H1 (cell line): ENCODE measurements around the gene GH2.

Source experiments
- CBX5 ChIP-seq: fragments of 300-800, 300-1000 bp; sonication (generic); IDR thresholded peaks from 2 replicates; pipeline ENCODE4 v1.7.1; 2016; ENCODE audit warnings: antibody characterized with exemption, low read length, low read depth
- JUN ChIP-seq: IDR thresholded peaks from 2 replicates; pipeline ENCODE4 v1.6.1; 2011; ENCODE audit warnings: low read depth, mild to moderate bottlenecking, improper control_type of control experiment, low read length
- TAF1 ChIP-seq: IDR thresholded peaks from 2 replicates; pipeline ENCODE4 v1.6.1; 2011; ENCODE audit warnings: mild to moderate bottlenecking, low read depth, low read length
- TAF7 ChIP-seq: optimal IDR thresholded peaks from 2 replicates; pipeline ENCODE3; 2011; ENCODE audit warnings: low read depth, mild to moderate bottlenecking, inconsistent platforms, low read length, moderate library complexity, borderline replicate concordance
- TF ChIP-seq, protein P1 (sequence below), 3 experiments: IDR thresholded peaks; 1 replicate in 2 of 3; 2 replicates in 1 of 3; pipeline versions ENCODE4 v1.5.1 to v1.6.1; 2011; ENCODE audit warnings: low read length in 3 of 3, mild to moderate bottlenecking in 3 of 3, inconsistent platforms in 2 of 3, low read depth in 1 of 3, moderate library complexity in 1 of 3; ENCODE audit not compliant: insufficient read depth in 1 of 3; ENCODE audit errors: control extremely low read depth in 1 of 3
- TF ChIP-seq, protein P2 (sequence below): IDR thresholded peaks from 2 replicates; pipeline ENCODE4 v1.6.1; 2012; ENCODE audit warnings: inconsistent platforms

DNA sequence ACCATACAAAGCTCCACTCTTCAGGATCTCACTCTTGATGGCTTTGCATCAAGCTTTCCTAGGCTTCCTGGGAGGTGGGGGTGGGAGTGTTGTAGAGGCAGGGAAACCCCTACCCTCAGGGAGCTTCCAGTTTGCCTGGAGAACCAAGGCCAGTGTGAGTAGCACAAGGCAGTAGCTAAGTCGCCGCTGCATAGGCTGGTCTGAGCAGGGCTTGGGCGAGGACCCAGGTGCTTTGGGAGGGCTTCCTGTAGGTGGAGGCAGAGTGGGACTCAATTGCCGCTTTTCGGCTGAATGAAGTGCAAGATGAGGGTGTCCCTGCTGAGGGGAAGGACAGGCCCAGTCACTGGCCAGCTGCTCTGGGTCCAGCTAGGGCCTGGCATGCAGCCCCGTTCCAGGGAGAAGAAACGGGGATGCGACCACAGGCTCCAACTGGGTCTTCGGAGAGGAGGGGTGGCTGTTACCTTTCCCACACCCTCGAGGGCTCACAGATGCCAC is 46.5 kb upstream of the GH2 start:
- TF ChIP-seq CBX5 (no peak), JUN (no peak), TAF1 (no peak), TAF7 (no peak)
- TF ChIP-seq, protein P1, sequence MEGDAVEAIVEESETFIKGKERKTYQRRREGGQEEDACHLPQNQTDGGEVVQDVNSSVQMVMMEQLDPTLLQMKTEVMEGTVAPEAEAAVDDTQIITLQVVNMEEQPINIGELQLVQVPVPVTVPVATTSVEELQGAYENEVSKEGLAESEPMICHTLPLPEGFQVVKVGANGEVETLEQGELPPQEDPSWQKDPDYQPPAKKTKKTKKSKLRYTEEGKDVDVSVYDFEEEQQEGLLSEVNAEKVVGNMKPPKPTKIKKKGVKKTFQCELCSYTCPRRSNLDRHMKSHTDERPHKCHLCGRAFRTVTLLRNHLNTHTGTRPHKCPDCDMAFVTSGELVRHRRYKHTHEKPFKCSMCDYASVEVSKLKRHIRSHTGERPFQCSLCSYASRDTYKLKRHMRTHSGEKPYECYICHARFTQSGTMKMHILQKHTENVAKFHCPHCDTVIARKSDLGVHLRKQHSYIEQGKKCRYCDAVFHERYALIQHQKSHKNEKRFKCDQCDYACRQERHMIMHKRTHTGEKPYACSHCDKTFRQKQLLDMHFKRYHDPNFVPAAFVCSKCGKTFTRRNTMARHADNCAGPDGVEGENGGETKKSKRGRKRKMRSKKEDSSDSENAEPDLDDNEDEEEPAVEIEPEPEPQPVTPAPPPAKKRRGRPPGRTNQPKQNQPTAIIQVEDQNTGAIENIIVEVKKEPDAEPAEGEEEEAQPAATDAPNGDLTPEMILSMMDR (IDR thresholded peaks at IDR 0.05; ENCODE audit: control extremely low read depth in 1 of 3, insufficient read depth in 1 of 3, low read depth in 1 of 3, low read length in 3 of 3): no peak
- TF ChIP-seq, protein P2, sequence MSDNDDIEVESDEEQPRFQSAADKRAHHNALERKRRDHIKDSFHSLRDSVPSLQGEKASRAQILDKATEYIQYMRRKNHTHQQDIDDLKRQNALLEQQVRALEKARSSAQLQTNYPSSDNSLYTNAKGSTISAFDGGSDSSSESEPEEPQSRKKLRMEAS: no peak
